NT2/D1 (cell line): ENCODE measurements around the gene PAXIP1.
A peak's percentile ranks its signal among the peaks of the same experiment; 100 is the strongest.
"Not testable (repeated sequence)": the region's sequence is repeated elsewhere in the genome, so short reads cannot be mapped to it uniquely, and the experiment has no call there.

Source experiments
- DNase-seq: peaks from one replicate; pipeline ENCODE4 v3.0.0-alpha.2; 2011; ENCODE audit warnings: low read depth, low spot score
- H3K27me3 ChIP-seq: 2 replicates; pipeline ENCODE4 v1.6.0; 2011; ENCODE audit warnings: mild to moderate bottlenecking; ENCODE audit not compliant: insufficient read length, insufficient read depth
- H3K36me3 ChIP-seq: 2 replicates; pipeline ENCODE4 v1.6.1; 2011; ENCODE audit warnings: mild to moderate bottlenecking, low read length, mixed read lengths; ENCODE audit not compliant: insufficient read depth, insufficient read length
- H3K4me1 ChIP-seq: 2 replicates; pipeline ENCODE4 v1.5.1; 2011; ENCODE audit not compliant: insufficient read depth, insufficient read length
- H3K4me3 ChIP-seq: 2 replicates; pipeline ENCODE4 v1.5.1; 2011; ENCODE audit warnings: low read depth; ENCODE audit not compliant: insufficient read length
- H3K9ac ChIP-seq: 2 replicates; pipeline ENCODE4 v1.6.0; 2011; ENCODE audit warnings: low read depth; ENCODE audit not compliant: insufficient read length
- H3K9me3 ChIP-seq: 2 replicates; pipeline ENCODE4 v1.5.1; 2011; ENCODE audit warnings: mild to moderate bottlenecking, low read length; ENCODE audit not compliant: insufficient read depth
- SUZ12 ChIP-seq: IDR thresholded peaks from 2 replicates; pipeline ENCODE4 v1.6.1; 2011; ENCODE audit not compliant: insufficient read length, insufficient read depth; ENCODE audit errors: extremely low read depth
- YY1 ChIP-seq: IDR thresholded peaks from 2 replicates; pipeline ENCODE4 v1.6.1; 2011; ENCODE audit not compliant: insufficient read length, insufficient read depth
- ZNF274 ChIP-seq: IDR thresholded peaks from 2 replicates; pipeline ENCODE4 v1.6.1; 2011; ENCODE audit warnings: mild to moderate bottlenecking, low read depth, low read length

The PAXIP1 gene

DNA sequence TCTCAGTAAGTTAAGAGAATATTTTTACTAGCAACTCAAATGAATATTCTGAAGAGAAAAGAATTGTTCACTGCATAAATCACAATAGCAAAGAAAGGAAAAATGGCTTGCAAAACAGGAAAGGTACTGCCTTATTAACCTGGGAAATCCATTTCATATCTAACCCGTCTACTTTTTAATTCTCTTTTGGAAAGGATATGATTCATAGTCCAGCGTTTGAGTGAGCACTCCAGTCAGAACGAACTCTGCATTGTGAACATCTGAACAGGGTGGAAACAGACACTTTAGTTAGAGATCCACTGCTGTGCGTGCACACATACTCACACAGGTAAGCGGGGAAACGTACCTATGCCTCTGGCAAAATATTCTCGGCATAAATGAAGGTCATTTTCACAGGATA is 56.8 kb downstream of the PAXIP1 start:
- Histone ChIP-seq H3K27me3 (no peaks in the 10 kb centered on the region), H3K9ac (no peak overlapping the region), H3K4me3 (no peak overlapping the region), H3K9me3 (no peaks in the 10 kb centered on the region), H3K36me3 (peaks cover 57% of the 10 kb centered on the region), H3K4me1 (no peaks in the 10 kb centered on the region)
- no peak for DNase-seq
- no peak for TF ChIP-seq ZNF274
- TF ChIP-seq YY1: no peak
- TF ChIP-seq SUZ12: no peak

DNA sequence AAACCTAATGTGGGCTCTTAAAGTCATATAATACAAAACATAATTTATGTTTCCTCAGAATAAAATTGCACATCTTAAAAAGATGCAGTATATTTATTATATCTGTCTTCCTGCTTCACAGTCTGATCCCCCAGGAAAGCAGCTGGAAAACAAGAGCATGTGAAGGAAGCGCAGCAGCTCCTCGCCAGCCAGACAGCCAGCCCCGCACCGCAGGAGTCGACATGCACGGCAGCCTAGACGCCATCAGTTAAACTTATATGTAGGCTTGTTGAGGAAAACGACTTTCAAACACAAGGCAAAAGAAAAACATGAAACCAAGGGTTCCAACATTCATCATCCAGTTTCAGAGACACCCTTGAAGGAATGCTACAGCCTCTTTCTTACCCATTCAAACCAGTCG is 59.0 kb downstream of the PAXIP1 start:
- no peak for DNase-seq
- no peaks in the 10 kb centered on the region for H3K27me3 ChIP-seq
- no peak overlapping the region for H3K9ac ChIP-seq
- no peak overlapping the region for H3K4me3 ChIP-seq
- TF ChIP-seq ZNF274: no peak
- no peak for TF ChIP-seq YY1
- TF ChIP-seq SUZ12: no peak
- no peaks in the 10 kb centered on the region for H3K9me3 ChIP-seq
- no peaks in the 10 kb centered on the region for H3K4me1 ChIP-seq
- H3K36me3 ChIP-seq: peaks cover 45% of the 10 kb centered on the region

DNA sequence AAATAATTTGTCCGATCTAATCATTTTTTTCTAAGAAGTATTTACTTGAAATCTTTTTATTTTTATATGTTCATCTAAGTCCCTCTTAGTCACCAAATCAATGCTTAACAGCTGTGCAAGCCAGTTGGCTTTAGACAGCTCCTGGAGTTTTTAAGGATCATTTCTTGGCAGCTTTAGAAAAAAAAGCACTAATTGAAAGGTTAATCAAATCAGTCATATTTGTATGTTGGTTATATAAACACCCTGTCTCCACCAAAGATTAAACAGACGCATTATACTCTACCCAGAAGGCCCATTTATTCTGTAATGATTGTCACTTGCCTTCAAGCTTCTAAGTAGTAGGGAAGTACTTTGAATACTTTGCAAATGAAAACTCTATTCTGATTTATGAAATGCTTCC is 60.2 kb downstream of the PAXIP1 start:
- Histone ChIP-seq H3K4me3 (no peak overlapping the region), H3K9ac (no peak overlapping the region), H3K27me3 (no peaks in the 10 kb centered on the region), H3K4me1 (no peaks in the 10 kb centered on the region), H3K9me3 (no peaks in the 10 kb centered on the region), H3K36me3 (peaks cover 38% of the 10 kb centered on the region)
- TF ChIP-seq SUZ12 (no peak), ZNF274 (no peak), YY1 (no peak)
- DNase-seq: no peak

DNA sequence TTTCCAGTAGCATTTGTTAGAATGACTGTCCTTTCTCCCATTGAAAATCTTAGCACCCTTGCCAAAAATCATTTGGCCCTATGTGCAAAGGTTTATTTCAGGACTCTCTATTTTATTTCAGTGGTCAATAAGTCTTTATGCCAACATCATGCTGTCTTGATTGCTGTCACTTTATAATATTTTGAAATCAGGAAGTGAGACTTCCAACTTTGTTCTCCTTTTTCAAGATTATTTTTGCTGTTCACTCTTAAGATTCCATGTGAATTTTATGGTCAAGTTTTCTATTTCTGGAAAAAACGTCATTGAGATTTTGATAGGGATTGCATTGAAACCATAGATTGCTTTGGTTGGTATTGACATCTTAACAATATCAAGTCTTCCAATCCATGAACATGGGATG is 65.1 kb downstream of the PAXIP1 start:
- Histone ChIP-seq H3K4me1 (no peaks in the 10 kb centered on the region), H3K4me3 (no peak overlapping the region), H3K27me3 (no peaks in the 10 kb centered on the region), H3K9ac (no peak overlapping the region), H3K9me3 (peaks cover 25% of the 10 kb centered on the region), H3K36me3 (no peaks in the 10 kb centered on the region)
- no peak for DNase-seq
- TF ChIP-seq YY1 (no peak), SUZ12 (no peak), ZNF274 (no peak)

DNA sequence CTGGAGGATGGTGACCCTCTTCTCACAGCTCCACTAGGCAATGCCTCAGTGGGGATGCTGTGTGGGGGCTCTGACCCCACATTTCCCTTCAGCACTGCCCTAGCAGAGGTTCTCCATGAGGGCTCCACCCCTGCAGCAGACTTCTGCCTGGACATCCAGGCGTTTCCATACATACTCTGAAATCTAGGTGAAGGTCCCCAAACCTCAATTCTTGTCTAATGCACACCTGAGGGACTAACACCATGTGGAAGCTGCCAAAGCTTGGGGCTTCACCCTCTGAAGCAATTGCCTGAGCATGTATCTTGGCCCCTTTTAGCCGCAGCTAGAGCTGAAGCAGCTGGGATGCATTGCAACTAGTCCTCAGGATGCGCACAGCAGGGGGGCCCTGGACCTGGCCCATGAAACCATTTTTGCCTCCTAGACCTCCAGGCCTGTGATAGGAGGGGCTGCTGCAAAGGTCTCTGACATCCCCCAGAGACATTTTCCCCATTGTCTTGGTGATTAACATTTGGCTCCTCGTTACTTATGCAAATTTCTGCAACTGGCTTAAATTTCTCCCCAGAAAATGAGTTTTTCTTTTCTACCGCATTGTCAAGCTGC is 68.5 kb downstream of the PAXIP1 start:
- H3K4me1 ChIP-seq, H3K4me3 ChIP-seq, H3K9ac ChIP-seq, DNase-seq, H3K36me3 ChIP-seq, H3K27me3 ChIP-seq: not testable (repeated sequence)
- H3K9me3 ChIP-seq: peaks cover 27% of the 10 kb centered on the region

DNA sequence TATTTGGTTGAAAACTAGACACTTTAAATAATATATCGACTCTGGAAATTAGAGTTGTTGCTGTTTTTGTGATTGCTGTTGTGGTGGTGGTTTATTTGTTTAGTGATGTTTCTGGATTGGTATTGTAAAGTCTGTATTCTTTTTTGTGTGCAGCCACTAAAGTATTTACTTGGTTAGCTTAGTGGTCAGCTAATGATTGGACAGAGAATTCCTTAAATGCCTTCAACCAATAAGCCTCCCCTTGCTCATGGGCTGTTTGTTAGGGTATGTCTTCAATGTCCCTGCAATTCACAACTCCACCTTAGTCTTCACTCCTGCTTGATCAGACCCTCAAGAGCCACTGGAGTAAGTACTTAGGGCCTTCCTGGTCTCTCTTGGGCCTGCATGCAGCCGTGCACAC is 71.0 kb downstream of the PAXIP1 start:
- H3K9me3 ChIP-seq: peaks cover 29% of the 10 kb centered on the region
- no peaks in the 10 kb centered on the region for H3K36me3 ChIP-seq
- DNase-seq: no peak
- no peaks in the 10 kb centered on the region for H3K27me3 ChIP-seq
- peaks cover 5% of the 10 kb centered on the region for H3K4me1 ChIP-seq
- TF ChIP-seq ZNF274 (no peak), SUZ12 (no peak), YY1 (no peak)
- H3K9ac ChIP-seq: no peak overlapping the region
- no peak overlapping the region for H3K4me3 ChIP-seq

DNA sequence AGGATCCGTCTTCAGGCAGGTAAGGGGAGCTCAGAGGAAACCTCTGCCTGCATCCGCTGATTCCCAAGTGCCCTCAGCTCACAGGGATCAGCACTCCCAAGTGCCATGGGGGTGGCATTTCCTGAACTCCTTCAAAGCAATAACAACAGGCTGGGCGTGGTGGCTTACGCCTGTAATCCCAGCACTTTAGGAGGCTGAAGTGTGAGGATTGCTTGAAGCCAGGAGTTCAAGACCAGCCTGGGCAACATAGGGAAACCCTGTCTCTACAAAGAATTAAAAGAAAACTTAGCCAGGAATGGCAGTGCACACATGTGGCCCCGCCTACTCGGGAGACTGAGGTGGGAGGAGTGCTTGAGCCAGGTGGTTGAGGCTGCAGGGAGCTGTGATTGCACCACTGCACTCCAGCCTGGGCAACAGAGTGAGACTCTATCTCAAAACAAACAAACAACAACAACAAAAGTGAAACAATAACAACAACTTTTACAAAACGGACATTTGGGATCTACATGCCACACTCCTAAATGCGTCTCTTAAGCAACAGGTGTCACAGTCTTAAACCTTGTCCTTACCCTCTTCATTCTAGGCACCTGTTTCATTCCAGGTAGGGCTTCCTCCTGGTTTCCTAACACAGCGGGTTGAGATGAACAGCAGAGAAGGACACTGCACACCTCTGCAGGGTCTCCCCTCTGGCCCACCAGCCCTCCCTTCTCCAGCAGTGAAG is 73.8 kb downstream of the PAXIP1 start:
- no peak overlapping the region for H3K9ac ChIP-seq
- DNase-seq: no peak
- no peaks in the 10 kb centered on the region for H3K27me3 ChIP-seq
- peak overlapping the region; percentile 3 for H3K4me3 ChIP-seq
- TF ChIP-seq SUZ12 (no peak), YY1 (no peak), ZNF274 (no peak)
- peaks cover 27% of the 10 kb centered on the region for H3K9me3 ChIP-seq
- H3K36me3 ChIP-seq: no peaks in the 10 kb centered on the region
- H3K4me1 ChIP-seq: peaks cover 5% of the 10 kb centered on the region
